Smooth muscle cell (in vitro differentiated cells): ENCODE measurements around the gene TENT4A. TPM values are rescaled to one million over a fixed set of nuclear protein-coding genes. Genes with fewer than 3 reads are reported as not detected.

Experiments used
- DNase-seq: peaks from one replicate; lab custom pipeline; 2025; ENCODE audit not compliant: unreplicated experiment; lab: John Stamatoyannopoulos, UW
- H2AFZ ChIP-seq: fragments of 200-600 bp; sonication (generic); 2 replicates; pipeline ENCODE4 v1.6.0; 2016; ENCODE audit warnings: antibody characterized with exemption, low read depth, mild to moderate bottlenecking
- H3F3A ChIP-seq: fragments of 200-600 bp; sonication (generic); 2 replicates; pipeline ENCODE4 v1.6.0; 2017; ENCODE audit warnings: antibody characterized with exemption, low read depth
- H3K27ac ChIP-seq: fragments of 200-600 bp; sonication (generic); 2 replicates; pipeline ENCODE4 v1.5.1; 2016; ENCODE audit warnings: low read depth, mild to moderate bottlenecking
- H3K27me3 ChIP-seq: fragments of 200-600 bp; sonication (generic); 2 replicates; pipeline ENCODE4 v1.6.1; 2016; ENCODE audit warnings: low read depth, mild to moderate bottlenecking
- H3K36me3 ChIP-seq: fragments of 200-600 bp; sonication (generic); 2 replicates; pipeline ENCODE4 v1.5.1; 2016; ENCODE audit warnings: low read depth
- H3K4me1 ChIP-seq: fragments of 200-600 bp; sonication (generic); 2 replicates; pipeline ENCODE4 v1.5.1; 2016; ENCODE audit warnings: low read depth
- H3K4me2 ChIP-seq: fragments of 200-600 bp; sonication (generic); 2 replicates; pipeline ENCODE4 v1.6.0; 2016; ENCODE audit warnings: mild to moderate bottlenecking
- H3K4me3 ChIP-seq: fragments of 200-600 bp; sonication (generic); 2 replicates; pipeline ENCODE4 v1.5.1; 2016; ENCODE audit warnings: mild to moderate bottlenecking
- H3K79me2 ChIP-seq: fragments of 200-600 bp; sonication (generic); 2 replicates; pipeline ENCODE4 v1.6.0; 2016; ENCODE audit warnings: low read depth, mild to moderate bottlenecking
- H3K9ac ChIP-seq: fragments of 200-600 bp; sonication (generic); 2 replicates; pipeline ENCODE4 v1.6.0; 2016; ENCODE audit warnings: low read depth
- H3K9me3 ChIP-seq: fragments of 200-600 bp; sonication (generic); replicated peaks from 2 replicates; pipeline ENCODE4 v1.5.1; 2016; ENCODE audit warnings: low read depth
- H4K20me1 ChIP-seq: fragments of 200-600 bp; sonication (generic); 2 replicates; pipeline ENCODE4 v1.6.0; 2016; ENCODE audit warnings: low read depth
- WGBS: methylation state at CpG from one replicate; pipeline ENCODE4 v1.1.7; 2016; ENCODE audit warnings: low lambda C conversion rate; 5-methylcytosine and 5-hydroxymethylcytosine counted together
- polyA plus RNA-seq: library from polyadenylated mRNA; unstranded; fragments of >200 nt; fragmentation: Nextera tagmentation; extraction: Ambion mirVana; gene quantifications from 2 replicates; pipeline ENCODE4 v1.2.1, GENCODE V29; 2016
- total RNA-seq: library from RNA; depleted of rRNA; stranded (reverse); fragments of >200 nt; gene quantifications from 2 replicates; pipeline ENCODE4 v1.2.3, GENCODE V29; 2014
- TF ChIP-seq, protein P1 (sequence below): fragments of 200-600 bp; sonication (generic); IDR thresholded peaks from 2 replicates; pipeline ENCODE4 v1.5.1; 2017; ENCODE audit warnings: borderline replicate concordance, mild to moderate bottlenecking, antibody characterized with exemption; ENCODE audit not compliant: insufficient read depth, poor library complexity, severe bottlenecking

TENT4A gene
- total and polyA plus RNA-seq, 2 experiments from 2014 or later, result 10.0 to 16.2 TPM

DNA sequence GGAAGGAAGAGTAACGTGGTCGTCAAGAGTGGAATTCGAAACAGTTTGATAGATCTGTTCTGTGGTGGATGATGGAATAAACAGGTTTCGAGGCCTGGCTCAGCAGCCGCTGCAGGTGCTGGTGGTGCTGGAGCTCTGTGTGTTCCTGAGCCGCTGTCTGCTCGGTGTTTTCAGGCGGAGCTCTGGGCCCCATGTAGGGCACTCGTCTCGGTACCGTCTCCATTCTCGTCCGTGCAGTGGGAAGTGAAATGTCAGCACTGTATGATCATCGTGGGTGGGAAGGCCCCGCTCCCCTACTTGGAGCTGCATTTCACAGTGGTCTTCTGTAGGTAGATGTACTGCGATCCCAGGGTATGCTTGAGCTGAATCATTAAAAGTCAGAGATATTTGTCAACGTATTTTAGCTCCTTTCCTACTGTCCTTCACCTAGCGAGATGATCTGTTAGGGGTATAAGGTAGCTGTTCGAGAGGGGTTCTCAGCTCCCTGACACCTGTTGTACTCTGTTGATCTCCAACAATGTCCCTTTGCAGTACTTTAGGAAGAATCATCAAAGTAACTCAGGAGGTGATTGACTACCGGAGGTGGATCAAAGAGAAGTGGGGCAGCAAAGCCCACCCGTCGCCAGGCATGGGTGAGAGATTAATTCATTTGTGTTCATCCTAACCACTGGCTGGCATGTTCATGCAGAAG lies 35.9 kb downstream of the TENT4A start:
- TF ChIP-seq, protein P1, sequence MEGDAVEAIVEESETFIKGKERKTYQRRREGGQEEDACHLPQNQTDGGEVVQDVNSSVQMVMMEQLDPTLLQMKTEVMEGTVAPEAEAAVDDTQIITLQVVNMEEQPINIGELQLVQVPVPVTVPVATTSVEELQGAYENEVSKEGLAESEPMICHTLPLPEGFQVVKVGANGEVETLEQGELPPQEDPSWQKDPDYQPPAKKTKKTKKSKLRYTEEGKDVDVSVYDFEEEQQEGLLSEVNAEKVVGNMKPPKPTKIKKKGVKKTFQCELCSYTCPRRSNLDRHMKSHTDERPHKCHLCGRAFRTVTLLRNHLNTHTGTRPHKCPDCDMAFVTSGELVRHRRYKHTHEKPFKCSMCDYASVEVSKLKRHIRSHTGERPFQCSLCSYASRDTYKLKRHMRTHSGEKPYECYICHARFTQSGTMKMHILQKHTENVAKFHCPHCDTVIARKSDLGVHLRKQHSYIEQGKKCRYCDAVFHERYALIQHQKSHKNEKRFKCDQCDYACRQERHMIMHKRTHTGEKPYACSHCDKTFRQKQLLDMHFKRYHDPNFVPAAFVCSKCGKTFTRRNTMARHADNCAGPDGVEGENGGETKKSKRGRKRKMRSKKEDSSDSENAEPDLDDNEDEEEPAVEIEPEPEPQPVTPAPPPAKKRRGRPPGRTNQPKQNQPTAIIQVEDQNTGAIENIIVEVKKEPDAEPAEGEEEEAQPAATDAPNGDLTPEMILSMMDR, result no peak
- Histone ChIP-seq H4K20me1 (peaks cover 80% of the 10 kb centered on the region), H3K79me2 (peaks cover 41% of the 10 kb centered on the region), H3K4me1 (no peaks in the 10 kb centered on the region), H3K9me3 (no peaks in the 10 kb centered on the region), H3F3A (no peaks in the 10 kb centered on the region), H3K27me3 (no peaks in the 10 kb centered on the region), H3K36me3 (peaks cover 11% of the 10 kb centered on the region), H3K4me3 (no peak overlapping the region), H3K9ac (no peak overlapping the region), H3K27ac (no peak overlapping the region), H3K4me2 (no peak overlapping the region), H2AFZ (no peak overlapping the region)
- 95% methylated on average over 22 of the region's 22 CpGs for WGBS
- DNase-seq, result no peak

DNA sequence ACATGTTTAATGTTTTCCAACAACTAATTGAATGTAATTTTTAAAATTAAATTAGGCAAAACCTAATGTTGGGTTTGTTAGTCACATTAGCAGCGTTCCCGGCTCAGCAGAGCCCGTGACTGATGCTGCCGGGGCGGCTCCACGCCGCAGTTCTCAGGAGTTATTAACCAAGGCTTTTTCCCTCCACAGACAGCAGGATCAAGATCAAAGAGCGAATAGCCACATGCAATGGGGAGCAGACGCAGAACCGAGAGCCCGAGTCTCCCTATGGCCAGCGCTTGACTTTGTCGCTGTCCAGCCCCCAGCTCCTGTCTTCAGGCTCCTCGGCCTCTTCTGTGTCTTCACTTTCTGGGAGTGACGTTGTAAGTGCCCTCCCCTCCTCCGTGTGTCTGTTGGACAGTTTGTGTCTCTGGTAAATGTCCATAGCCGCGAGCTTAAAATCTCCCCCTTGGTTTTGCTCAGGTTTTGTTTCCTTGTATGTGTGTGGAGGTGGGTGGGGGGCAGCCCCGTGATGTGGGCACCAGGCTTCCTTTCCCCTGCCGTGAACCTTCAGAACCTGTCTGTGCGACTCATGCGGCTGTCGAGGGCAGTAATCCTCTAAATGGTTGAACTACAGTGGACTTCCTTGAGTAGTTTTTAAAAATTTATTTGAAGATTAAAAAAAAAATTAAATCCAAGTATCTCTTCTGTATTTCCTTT lies 37.1 kb downstream of the TENT4A start:
- Histone ChIP-seq H3K27ac (no peak overlapping the region), H4K20me1 (peaks cover 79% of the 10 kb centered on the region), H3K9ac (no peak overlapping the region), H3K27me3 (no peaks in the 10 kb centered on the region), H3K4me3 (no peak overlapping the region), H3K9me3 (no peaks in the 10 kb centered on the region), H3K4me2 (no peak overlapping the region), H3K79me2 (peaks cover 41% of the 10 kb centered on the region), H3K4me1 (no peaks in the 10 kb centered on the region), H3K36me3 (peaks cover 11% of the 10 kb centered on the region), H2AFZ (no peak overlapping the region), H3F3A (no peaks in the 10 kb centered on the region)
- 94% methylated on average over 23 of the region's 23 CpGs for WGBS
- TF ChIP-seq, protein P1, result no peak
- DNase-seq, result no peak

DNA sequence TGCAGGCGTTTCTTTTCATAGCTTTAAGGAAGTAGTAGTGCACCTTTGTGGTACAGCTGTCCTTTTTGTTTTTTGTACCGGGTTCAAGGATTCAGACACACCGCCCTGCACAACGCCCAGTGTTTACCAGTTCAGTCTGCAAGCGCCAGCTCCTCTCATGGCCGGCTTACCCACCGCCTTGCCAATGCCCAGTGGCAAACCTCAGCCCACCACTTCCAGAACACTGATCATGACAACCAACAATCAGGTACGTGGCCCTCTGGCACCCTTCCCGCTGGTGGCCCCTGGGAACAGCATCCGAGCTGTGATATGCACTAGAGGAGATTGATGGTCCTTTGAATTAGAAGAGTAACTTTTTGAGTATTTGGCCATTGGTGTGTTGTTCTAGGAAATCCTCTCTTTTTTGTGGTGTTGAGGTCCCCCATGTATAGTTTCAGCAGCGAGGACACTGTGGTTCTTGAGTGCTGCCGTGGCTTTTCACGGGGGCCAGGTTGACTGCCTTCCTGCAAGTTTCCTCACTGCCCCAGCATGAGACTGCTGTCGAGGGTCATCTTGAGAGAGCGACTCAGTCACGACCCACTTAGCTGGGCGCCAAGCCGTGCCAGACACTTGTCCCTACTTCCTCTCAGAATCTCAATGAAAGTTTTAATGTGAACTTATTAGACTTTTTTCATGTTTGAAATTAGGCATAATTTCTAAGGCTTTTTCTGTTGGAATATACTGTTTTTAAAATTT lies 37.9 kb downstream of the TENT4A start:
- WGBS, result 99% methylated on average over 18 of the region's 18 CpGs
- TF ChIP-seq, protein P1, result no peak
- H3K27me3 ChIP-seq, result no peaks in the 10 kb centered on the region
- no peaks in the 10 kb centered on the region for H3F3A ChIP-seq
- no peak overlapping the region for H2AFZ ChIP-seq
- peaks cover 17% of the 10 kb centered on the region for H3K36me3 ChIP-seq
- no peaks in the 10 kb centered on the region for H3K4me1 ChIP-seq
- H3K79me2 ChIP-seq, result peaks cover 39% of the 10 kb centered on the region
- H3K4me3 ChIP-seq, result no peak overlapping the region
- H3K4me2 ChIP-seq, result no peak overlapping the region
- peaks cover 71% of the 10 kb centered on the region for H4K20me1 ChIP-seq
- no peak for DNase-seq
- H3K9ac ChIP-seq, result no peak overlapping the region
- H3K27ac ChIP-seq, result no peak overlapping the region
- H3K9me3 ChIP-seq, result no peaks in the 10 kb centered on the region
